ENCODE data around the gene LAMTOR3. TPM values are rescaled to one million over a fixed set of nuclear protein-coding genes. Genes with fewer than 3 reads are reported as not detected.

Gene LAMTOR3
- polyA plus RNA-seq, 2 donors, result 49.4 to 76.2 TPM

Other genes starting within 250 kb of the LAMTOR3 start
- under 1 TPM; under 0.01 to 0.04 TPM for gene C4orf54, start 236.6 kb downstream of the LAMTOR3 start, polyA plus RNA-seq
- 10 to 100 TPM; 29.1 to 40.6 TPM for gene DAPP1, start 77.6 kb downstream of the LAMTOR3 start, polyA plus RNA-seq
- 1 to 10 TPM; 6.4 to 7.0 TPM for gene DNAJB14, start 52.2 kb upstream of the LAMTOR3 start, polyA plus RNA-seq
- 100 to 1,000 TPM in 1 of 2 donors, 10 to 100 TPM in 1; 83.5 to 345 TPM for gene H2AZ1, start 55.8 kb upstream of the LAMTOR3 start, polyA plus RNA-seq

Measured in esophagus (tissue), 2 donors.